Left lung (tissue), 10 donors: ENCODE data around the gene NPS. TPM values are rescaled to one million over a fixed set of nuclear protein-coding genes. Genes with fewer than 3 reads are reported as not detected.
A peak's percentile ranks its signal among the peaks of the same experiment; 100 is the strongest.

Experiments
- ATAC-seq: fragments of 200-7000 bp; cut with Tn5 transposase; one replicate; pipeline ENCODE4 v1.9.1; 2020; ENCODE audit warnings: moderate library complexity
- DNase-seq, 4 donors: peaks; one replicate each; pipeline ENCODE4 v3.0.0-alpha.2; 2013 to 2020
- H3K27ac ChIP-seq, 2 donors: fragments of 200-600 bp; sonication (generic) in 1 of 2; one replicate each; pipeline versions ENCODE4 v1.5.0 to v1.8.0; 2020 to 2021
- H3K27me3 ChIP-seq, 2 donors: fragments of 200-600 bp; sonication (generic) in 1 of 2; one replicate each; pipeline versions ENCODE4 v1.5.0 to v1.8.0; 2020 to 2021
- H3K36me3 ChIP-seq, 2 donors: fragments of 200-600 bp; sonication (generic) in 1 of 2; one replicate each; pipeline versions ENCODE4 v1.5.0 to v1.8.0; 2020 to 2021
- H3K4me1 ChIP-seq, 2 donors: fragments of 200-600 bp; one replicate each; pipeline ENCODE4 v1.8.0; 2021
- H3K4me3 ChIP-seq, 2 donors: fragments of 200-600 bp; sonication (generic) in 1 of 2; one replicate each; pipeline versions ENCODE4 v1.5.0 to v1.8.0; 2020 to 2021; ENCODE audit warnings: mild to moderate bottlenecking in 1 of 2
- H3K9me3 ChIP-seq, 2 donors: fragments of 200-600 bp; sonication (generic) in 1 of 2; one replicate each; pipeline versions ENCODE4 v1.5.0 to v1.8.0; 2020 to 2021
- CTCF ChIP-seq, 2 donors: fragments of 200-600 bp; sonication (generic) in 1 of 2; IDR thresholded peaks; one replicate each; pipeline versions ENCODE4 v1.5.0 to v1.8.0; 2021; ENCODE audit warnings: antibody characterized with exemption in 2 of 2
- intact Hi-C, 2 donors: fragments of 100-400 bp; cut with DNase I; formaldehyde crosslinking; loops; one replicate each; pipeline versions ENCODE4 v1.11.2 to v1.14.2; 2022
- polyA plus RNA-seq, 6 donors: library from polyadenylated mRNA; unstranded; fragments of 120-200 nt; gene quantifications; one replicate each; pipeline ENCODE4 v1.2.1, GENCODE V29; 2013; ENCODE audit not compliant: insufficient read length in 6 of 6
- total RNA-seq, 2 donors: library from RNA; stranded (reverse); fragmentation: NEBNext Ultra II Directional; extraction: Animal tissue kit (Norgen Biotek cat#: 25700); gene quantifications; one replicate each; pipeline ENCODE4 v1.2.1, GENCODE V29; 2021
- donor health status: DM: no; HTN: yes; CAD: no.
- donor health status: DM: no; HTN: no; CAD: no.

NPS gene
- total and polyA plus RNA-seq, 8 donors = not detected

GRCh38 chr10:127564644-127565043, 15.5 kb downstream of the NPS start:
- intact Hi-C loops = no loop called here
- Histone ChIP-seq H3K4me1 (no peaks in the 10 kb centered on the region), H3K27me3 (no peaks in the 10 kb centered on the region), H3K27ac (no peak overlapping the region), H3K36me3 (no peaks in the 10 kb centered on the region), H3K4me3 (no peak overlapping the region), H3K9me3 (peaks cover 0 to 2% of the 10 kb centered on the region in 2 donors)
- ATAC-seq (no peak), DNase-seq (no peak)
- TF ChIP-seq CTCF (IDR thresholded peaks at IDR 0.05) = no peak

- DNase-seq = no peak
- no peaks in the 10 kb centered on the region for H3K9me3 ChIP-seq
- intact Hi-C loops = no loop called here
- no peak for TF ChIP-seq CTCF (IDR thresholded peaks at IDR 0.05)
- H3K27ac ChIP-seq = no peak overlapping the region
- no peaks in the 10 kb centered on the region for H3K27me3 ChIP-seq
- no peaks in the 10 kb centered on the region for H3K4me1 ChIP-seq
- no peaks in the 10 kb centered on the region for H3K36me3 ChIP-seq
- peak; percentile 14 for ATAC-seq
- H3K4me3 ChIP-seq = no peak overlapping the region
These were observed 16.5 kb downstream of the NPS start for GRCh38 chr10:127565583-127565982.

GRCh38 chr10:127569210-127569609, 20.1 kb downstream of the NPS start:
- Histone ChIP-seq H3K4me1 (no peaks in the 10 kb centered on the region), H3K9me3 (peaks cover 0 to 7% of the 10 kb centered on the region in 2 donors), H3K27me3 (no peaks in the 10 kb centered on the region), H3K4me3 (no peak overlapping the region), H3K36me3 (no peaks in the 10 kb centered on the region), H3K27ac (no peak overlapping the region)
- DNase-seq = no peak
- intact Hi-C loops = no loop called here
- no peak for ATAC-seq
- TF ChIP-seq CTCF (IDR thresholded peaks at IDR 0.05) = no peak

GRCh38 chr10:127570036-127570435, 20.9 kb downstream of the NPS start:
- no peaks in the 10 kb centered on the region for H3K36me3 ChIP-seq
- ATAC-seq (no peak), DNase-seq (no peak)
- H3K4me1 ChIP-seq = no peaks in the 10 kb centered on the region
- no peak overlapping the region for H3K27ac ChIP-seq
- no peaks in the 10 kb centered on the region for H3K27me3 ChIP-seq
- H3K9me3 ChIP-seq = peaks cover 0 to 7% of the 10 kb centered on the region in 2 donors
- TF ChIP-seq CTCF (IDR thresholded peaks at IDR 0.05) = no peak
- H3K4me3 ChIP-seq = no peak overlapping the region
- intact Hi-C loops = no loop called here

GRCh38 chr10:127571386-127571785, 22.3 kb downstream of the NPS start:
- Histone ChIP-seq H3K9me3 (peaks cover 0 to 7% of the 10 kb centered on the region in 2 donors), H3K27ac (no peak overlapping the region), H3K27me3 (no peaks in the 10 kb centered on the region), H3K4me3 (no peak overlapping the region), H3K36me3 (no peaks in the 10 kb centered on the region), H3K4me1 (no peaks in the 10 kb centered on the region)
- no peak for TF ChIP-seq CTCF (IDR thresholded peaks at IDR 0.05)
- intact Hi-C loops = no loop called here
- ATAC-seq (no peak), DNase-seq (no peak)
